Measurements from ENCODE around the gene RSPH6A. TPM values are rescaled to one million over a fixed set of nuclear protein-coding genes. Genes with fewer than 3 reads are reported as not detected.
"Not testable (repeated sequence)": the region's sequence is repeated elsewhere in the genome, so short reads cannot be mapped to it uniquely, and the experiment has no call there.

RSPH6A gene
- total and polyA plus RNA-seq, 2 experiments from 2014 or later: not detected

DNA sequence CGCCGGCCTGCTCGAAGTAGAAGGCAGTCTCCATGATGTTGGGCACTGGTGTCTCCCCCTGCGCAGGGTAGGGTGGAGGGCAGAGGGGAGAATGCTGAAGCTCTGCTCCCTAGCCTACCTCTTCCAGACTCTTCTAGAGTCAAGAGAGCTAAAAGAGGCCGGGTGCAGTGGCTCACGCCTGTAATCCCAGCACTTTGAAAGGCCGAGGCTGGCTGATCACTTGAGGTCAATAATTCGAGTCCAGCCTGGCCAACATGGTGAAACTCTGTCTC lies 10.2 kb downstream of the RSPH6A start:
- Histone ChIP-seq H3F3A (ENCODE audit: insufficient read depth) (peaks cover 1% of the 10 kb centered on the region; the same call in 1 of the 2 replicates), H3K9me2 (ENCODE audit: insufficient read depth) (no peaks in the 10 kb centered on the region), H3K4me3 (no peak overlapping the region), H3K36me3 (ENCODE audit: low read depth) (no peaks in the 10 kb centered on the region), H3K79me2 (ENCODE audit: insufficient read depth) (no peaks in the 10 kb centered on the region), H3K27ac (no peak overlapping the region), H4K20me1 (ENCODE audit: insufficient read depth) (no peaks in the 10 kb centered on the region), H3K27me3 (replicated peaks; ENCODE audit: insufficient read depth) (no peaks in the 10 kb centered on the region), H3K9me3 (ENCODE audit: low read depth) (no peaks in the 10 kb centered on the region), H3K4me2 (ENCODE audit: unreplicated experiment) (no peak overlapping the region), H3K4me1 (ENCODE audit: insufficient read depth) (peaks cover 17% of the 10 kb centered on the region), H3K9ac (no peak overlapping the region), H2AFZ (no peak overlapping the region)
- in situ Hi-C loops (cut with MboI): no loop called here
- TF ChIP-seq EZH2 (IDR thresholded peaks at IDR 0.05; ENCODE audit: insufficient read depth, poor library complexity, severe bottlenecking): no peak
- no peak for TF ChIP-seq EZH2phosphoT487 (IDR thresholded peaks at IDR 0.05; ENCODE audit: insufficient read depth, low read depth)
- WGBS, 2 experiments (ENCODE audit: low coverage in 1 of 2, low lambda C conversion rate in 2 of 2, missing lambda C conversion rate in 2 of 2): 86 to 90% methylated on average over 8 of the region's 8 CpGs
- DNase-seq: no peak

DNA sequence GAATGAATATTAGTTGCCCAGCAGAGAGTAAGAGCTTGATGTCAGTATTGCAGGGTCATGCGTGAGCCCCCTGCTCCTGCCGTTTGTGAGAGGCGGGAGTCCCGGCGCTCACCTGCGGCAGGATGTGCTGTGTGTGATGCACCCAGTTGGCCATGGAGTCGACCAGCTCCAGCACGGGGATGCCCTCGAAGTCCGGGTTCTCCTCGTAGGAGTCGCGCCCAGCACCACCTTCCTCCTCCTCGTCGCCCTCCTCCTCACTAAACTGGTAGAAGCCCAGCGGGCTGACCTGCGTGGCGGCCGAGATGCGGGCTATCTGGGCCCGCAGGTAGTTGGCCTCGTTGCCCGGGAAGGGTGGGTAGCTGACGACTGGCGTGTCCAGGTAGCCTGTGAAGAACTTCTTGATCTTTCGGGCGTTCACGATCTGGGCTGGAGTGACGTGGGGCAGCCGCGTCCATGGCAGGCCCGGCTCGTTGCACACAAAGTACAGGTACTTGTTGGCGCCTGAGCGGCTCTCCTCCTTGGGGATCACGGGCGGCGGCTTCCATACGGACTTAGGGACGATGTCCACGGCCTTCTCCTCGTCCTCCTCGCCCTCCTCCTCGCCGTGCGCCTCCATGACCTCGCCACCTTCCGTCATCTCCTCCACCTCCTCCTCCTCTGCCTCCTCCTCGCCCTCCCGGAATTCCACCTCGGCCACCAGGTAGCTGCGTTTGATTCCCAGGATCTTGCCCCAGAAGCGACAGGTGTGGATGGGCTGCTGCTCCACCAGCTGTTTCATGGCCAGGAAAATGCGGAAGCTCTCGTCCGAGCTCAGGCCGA lies 10.8 kb downstream of the RSPH6A start:
- Histone ChIP-seq H3K4me1 (ENCODE audit: insufficient read depth) (peaks cover 16% of the 10 kb centered on the region), H3K36me3 (ENCODE audit: low read depth) (no peaks in the 10 kb centered on the region), H3K9me3 (ENCODE audit: low read depth) (no peaks in the 10 kb centered on the region), H2AFZ (no peak overlapping the region), H3K4me2 (ENCODE audit: unreplicated experiment) (no peak overlapping the region), H3K27me3 (replicated peaks; ENCODE audit: insufficient read depth) (no peaks in the 10 kb centered on the region), H3K9me2 (ENCODE audit: insufficient read depth) (no peaks in the 10 kb centered on the region), H4K20me1 (ENCODE audit: insufficient read depth) (no peaks in the 10 kb centered on the region), H3K27ac (no peak overlapping the region), H3K9ac (no peak overlapping the region), H3K79me2 (ENCODE audit: insufficient read depth) (no peaks in the 10 kb centered on the region), H3K4me3 (no peak overlapping the region), H3F3A (ENCODE audit: insufficient read depth) (peaks cover 7% of the 10 kb centered on the region; the same call in 1 of the 2 replicates)
- WGBS, 2 experiments (ENCODE audit: low coverage in 1 of 2, low lambda C conversion rate in 2 of 2, missing lambda C conversion rate in 2 of 2): 91 to 94% methylated on average over 54 to 57 of the region's 57 CpGs
- DNase-seq: no peak
- TF ChIP-seq EZH2 (IDR thresholded peaks at IDR 0.05; ENCODE audit: insufficient read depth, poor library complexity, severe bottlenecking): no peak
- in situ Hi-C loops (cut with MboI): no loop called here

DNA sequence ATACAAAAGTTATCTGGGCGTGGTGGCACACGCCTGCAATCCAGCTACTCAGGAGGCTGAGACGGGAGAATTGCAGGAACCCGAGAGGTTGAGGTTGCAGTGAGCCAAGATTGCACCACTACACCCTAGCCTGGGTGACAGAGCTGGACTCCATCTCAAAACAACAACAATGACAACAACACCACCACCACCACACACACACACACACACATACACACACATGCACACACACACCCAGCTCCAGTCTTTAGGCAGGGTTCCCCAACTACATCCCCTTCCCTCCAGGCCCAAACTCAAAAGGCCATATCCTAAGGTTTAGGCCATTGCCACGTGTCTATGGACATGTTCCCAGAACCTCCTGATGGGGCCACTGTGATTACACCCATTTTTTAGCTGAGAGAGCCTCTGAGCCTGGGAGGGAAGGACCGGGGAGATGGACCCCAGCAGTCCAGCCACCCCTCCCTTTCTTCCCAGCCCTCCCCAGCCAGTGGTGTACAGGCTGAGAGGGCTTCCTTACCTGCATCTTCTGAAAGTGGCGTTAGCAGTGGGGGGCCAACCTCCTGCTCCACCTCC lies 13.4 kb downstream of the RSPH6A start:
- WGBS, 2 experiments (ENCODE audit: low coverage in 1 of 2, low lambda C conversion rate in 2 of 2, missing lambda C conversion rate in 2 of 2): 84 to 86% methylated on average over 6 to 7 of the region's 7 CpGs
- Histone ChIP-seq H3F3A (ENCODE audit: insufficient read depth) (peaks cover 7% of the 10 kb centered on the region; the same call in 1 of the 2 replicates), H3K4me3 (no peak overlapping the region), H3K9me3 (ENCODE audit: low read depth) (no peaks in the 10 kb centered on the region), H3K9ac (no peak overlapping the region), H3K9me2 (ENCODE audit: insufficient read depth) (no peaks in the 10 kb centered on the region), H3K27ac (no peak overlapping the region), H3K27me3 (replicated peaks; ENCODE audit: insufficient read depth) (no peaks in the 10 kb centered on the region), H3K79me2 (ENCODE audit: insufficient read depth) (no peaks in the 10 kb centered on the region), H3K36me3 (ENCODE audit: low read depth) (no peaks in the 10 kb centered on the region), H2AFZ (no peak overlapping the region), H4K20me1 (ENCODE audit: insufficient read depth) (no peaks in the 10 kb centered on the region), H3K4me2 (ENCODE audit: unreplicated experiment) (no peak overlapping the region), H3K4me1 (ENCODE audit: insufficient read depth) (peaks cover 19% of the 10 kb centered on the region)
- in situ Hi-C loops (cut with MboI): no loop called here
- TF ChIP-seq EZH2 (IDR thresholded peaks at IDR 0.05; ENCODE audit: insufficient read depth, poor library complexity, severe bottlenecking) (no peak), EZH2phosphoT487 (IDR thresholded peaks at IDR 0.05; ENCODE audit: insufficient read depth, low read depth) (no peak)
- DNase-seq: no peak

DNA sequence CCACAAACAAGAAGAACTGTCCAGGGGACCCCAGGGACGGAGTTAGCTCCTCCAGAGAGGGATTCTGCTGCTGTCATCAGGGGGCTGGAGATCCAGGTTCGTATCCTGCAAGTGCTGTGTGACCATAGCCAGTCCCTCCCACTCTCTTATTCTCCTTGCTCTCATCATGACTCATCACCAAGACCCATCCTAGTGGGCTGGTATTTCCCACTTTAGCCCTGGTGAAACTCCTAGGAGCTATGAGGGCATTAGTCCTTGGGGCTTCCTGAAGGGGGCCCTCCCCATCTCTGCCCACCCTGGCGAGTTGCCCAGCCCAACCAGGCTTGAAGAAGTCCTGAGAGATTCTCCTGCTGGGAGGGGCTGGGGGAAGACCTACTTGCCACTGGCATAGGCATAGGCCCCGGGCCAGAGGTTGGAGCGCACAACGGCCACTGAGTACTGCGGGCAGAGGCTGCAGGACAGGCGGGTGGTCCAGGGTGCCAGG lies 15.0 kb downstream of the RSPH6A start:
- H3K36me3 ChIP-seq (ENCODE audit: low read depth): no peaks in the 10 kb centered on the region
- peak; percentile 76 for DNase-seq
- in situ Hi-C loops (cut with MboI): no loop called here
- TF ChIP-seq EZH2 (IDR thresholded peaks at IDR 0.05; ENCODE audit: insufficient read depth, poor library complexity, severe bottlenecking) (no peak), EZH2phosphoT487 (IDR thresholded peaks at IDR 0.05; ENCODE audit: insufficient read depth, low read depth) (no peak)
- peaks cover 14% of the 10 kb centered on the region for H3K4me1 ChIP-seq (ENCODE audit: insufficient read depth)
- WGBS, 2 experiments (ENCODE audit: low coverage in 1 of 2, low lambda C conversion rate in 2 of 2, missing lambda C conversion rate in 2 of 2): 66 to 70% methylated on average over 8 of the region's 8 CpGs
- H3K79me2 ChIP-seq (ENCODE audit: insufficient read depth): no peaks in the 10 kb centered on the region
- H2AFZ ChIP-seq: no peak overlapping the region
- H3K4me3 ChIP-seq: no peak overlapping the region
- H3K27ac ChIP-seq: no peak overlapping the region
- peaks cover 7% of the 10 kb centered on the region; the same call in 1 of the 2 replicates for H3F3A ChIP-seq (ENCODE audit: insufficient read depth)
- H3K4me2 ChIP-seq (ENCODE audit: unreplicated experiment): no peak overlapping the region
- no peaks in the 10 kb centered on the region for H3K27me3 ChIP-seq (replicated peaks; ENCODE audit: insufficient read depth)
- no peaks in the 10 kb centered on the region for H3K9me2 ChIP-seq (ENCODE audit: insufficient read depth)
- no peaks in the 10 kb centered on the region for H4K20me1 ChIP-seq (ENCODE audit: insufficient read depth)
- H3K9ac ChIP-seq: no peak overlapping the region
- no peaks in the 10 kb centered on the region for H3K9me3 ChIP-seq (ENCODE audit: low read depth)

DNA sequence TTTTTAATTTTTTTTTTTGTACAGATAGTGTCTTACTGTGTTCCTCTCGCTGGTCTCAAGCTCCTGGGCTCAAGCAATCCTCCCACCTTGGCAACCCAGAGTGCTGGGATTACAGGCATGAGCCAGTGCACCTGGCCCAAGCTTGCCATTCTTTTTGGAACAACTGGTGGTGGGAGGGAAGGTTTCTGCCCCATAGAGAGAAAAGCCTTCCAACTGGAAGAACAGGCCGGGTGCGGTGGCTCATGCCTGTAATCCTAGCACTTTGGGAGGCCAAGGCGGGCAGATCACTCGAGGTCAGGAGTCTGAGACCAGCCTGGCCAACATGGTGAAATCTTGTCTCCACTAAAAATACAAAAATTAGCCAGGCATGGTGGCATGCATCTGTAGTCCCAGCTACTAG lies 15.6 kb downstream of the RSPH6A start:
- H3K36me3 ChIP-seq (ENCODE audit: low read depth); H4K20me1 ChIP-seq (ENCODE audit: insufficient read depth); H3F3A ChIP-seq (ENCODE audit: insufficient read depth); H3K9me2 ChIP-seq (ENCODE audit: insufficient read depth); H3K79me2 ChIP-seq (ENCODE audit: insufficient read depth); H3K27me3 ChIP-seq (replicated peaks; ENCODE audit: insufficient read depth); H3K27ac ChIP-seq; DNase-seq; H3K9ac ChIP-seq; H3K4me3 ChIP-seq; H3K9me3 ChIP-seq (ENCODE audit: low read depth); in situ Hi-C loops (cut with MboI); H3K4me2 ChIP-seq (ENCODE audit: unreplicated experiment); H2AFZ ChIP-seq: not testable (repeated sequence)
- 65 to 76% methylated on average over 5 of the region's 5 CpGs for WGBS, 2 experiments (ENCODE audit: low coverage in 1 of 2, low lambda C conversion rate in 2 of 2, missing lambda C conversion rate in 2 of 2)
- peaks cover 14% of the 10 kb centered on the region for H3K4me1 ChIP-seq (ENCODE audit: insufficient read depth)

All from GM23248 (cell line).